HG03457 (cell line): ENCODE data around the gene JAG2.

Source experiments
- ATAC-seq: cut with Tn5 transposase; IDR thresholded peaks from one replicate; pipeline ENCODE4 v1.9.1; 2021; ENCODE audit warnings: moderate number of reproducible peaks; ENCODE audit not compliant: unreplicated experiment

The JAG2 gene

DNA sequence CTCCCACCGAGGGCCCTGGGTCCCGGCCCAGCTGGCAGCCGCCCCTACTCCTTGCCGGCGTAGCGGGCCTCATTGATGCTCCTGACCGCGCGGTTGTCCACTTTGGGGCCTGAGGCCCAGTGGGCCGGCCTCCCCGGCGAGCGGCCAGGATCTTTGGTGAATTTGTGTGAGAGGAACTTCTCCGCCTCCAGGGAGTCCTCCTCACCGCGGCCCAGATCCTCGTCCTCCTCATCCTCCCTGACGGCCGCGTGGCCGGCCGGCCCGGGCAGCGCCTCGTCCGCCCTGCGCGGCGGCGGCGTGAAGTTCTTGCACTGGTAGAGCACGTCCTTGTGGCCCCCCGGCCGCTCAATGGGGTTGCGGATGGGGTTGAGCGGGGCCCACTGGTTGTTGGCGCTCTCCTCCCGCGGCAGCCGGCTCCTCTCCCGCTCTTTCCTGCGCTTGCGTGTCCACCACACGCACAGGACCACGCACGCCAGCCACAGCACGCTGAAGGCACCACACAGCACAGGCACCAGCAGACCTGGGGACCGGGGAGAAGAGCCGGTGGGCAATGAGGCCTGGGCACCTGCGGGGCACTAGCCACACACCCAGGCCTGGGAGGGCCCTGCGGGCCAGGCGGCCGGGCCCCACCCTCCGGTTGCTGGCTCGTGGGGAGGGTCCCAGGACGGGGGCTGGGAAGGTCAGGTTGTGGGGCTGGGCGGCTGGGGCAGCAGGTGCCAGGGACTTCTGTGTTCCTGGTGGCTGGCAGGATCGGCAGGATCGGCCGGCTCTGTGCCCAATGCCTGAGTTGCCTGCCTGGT is 25.7 kb downstream of the JAG2 start:
- no peak for ATAC-seq

DNA sequence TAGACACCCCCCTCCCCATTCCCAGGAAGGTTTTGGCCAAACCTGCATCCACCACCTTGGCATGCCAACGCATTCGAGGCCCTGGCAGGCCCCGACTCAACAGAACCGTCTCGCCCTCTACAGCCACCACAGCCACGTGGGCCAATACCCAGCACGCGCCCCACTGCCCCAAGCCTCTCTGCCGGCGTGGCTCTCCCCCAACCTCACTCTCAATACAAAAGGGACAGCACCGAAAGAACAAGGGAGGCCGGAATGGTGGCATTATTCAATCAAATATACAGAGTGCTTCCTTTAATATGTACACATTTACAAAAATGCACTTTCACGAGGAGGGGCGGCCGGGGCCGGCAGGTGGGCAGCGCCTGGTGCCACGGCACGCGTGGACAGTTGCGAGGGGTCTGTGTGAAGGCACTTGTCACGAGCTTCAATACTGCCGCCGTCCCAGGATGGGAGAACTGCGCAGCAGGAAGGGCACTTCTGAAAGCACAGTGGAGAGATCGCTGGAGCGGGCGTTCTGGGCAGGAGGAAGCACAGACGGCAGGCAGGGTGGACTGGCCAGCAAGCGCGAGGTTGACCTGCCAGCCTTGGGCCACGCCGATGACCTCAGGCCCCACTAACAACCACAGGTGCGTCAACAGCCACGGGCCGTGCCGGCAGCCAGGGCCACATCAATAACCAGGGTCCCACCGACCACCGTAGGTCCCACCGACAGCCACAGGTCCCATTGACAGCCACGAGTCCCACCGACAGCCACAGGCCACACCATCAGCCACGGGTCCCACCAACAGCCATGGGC is 26.9 kb downstream of the JAG2 start:
- ATAC-seq: no peak

DNA sequence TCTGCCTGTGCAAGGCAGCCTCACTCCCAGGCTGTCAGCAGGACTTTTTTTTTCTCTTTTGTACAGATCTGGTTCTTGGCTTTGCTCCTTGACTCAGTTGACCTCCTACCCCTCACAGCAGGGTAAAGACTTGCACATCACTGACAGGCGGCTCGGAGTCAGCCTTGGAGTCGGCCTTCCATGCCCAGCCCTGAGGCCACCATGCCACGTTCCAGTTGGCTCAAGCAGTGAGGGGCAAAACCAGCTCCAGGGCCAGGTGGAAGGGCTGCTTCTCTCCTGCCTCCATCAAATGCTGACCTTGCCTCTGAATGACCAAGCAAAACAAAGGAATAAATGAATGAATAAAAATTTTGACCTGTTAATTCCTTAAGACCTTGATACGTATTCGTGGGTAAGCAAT is 27.6 kb downstream of the JAG2 start:
- no peak for ATAC-seq

DNA sequence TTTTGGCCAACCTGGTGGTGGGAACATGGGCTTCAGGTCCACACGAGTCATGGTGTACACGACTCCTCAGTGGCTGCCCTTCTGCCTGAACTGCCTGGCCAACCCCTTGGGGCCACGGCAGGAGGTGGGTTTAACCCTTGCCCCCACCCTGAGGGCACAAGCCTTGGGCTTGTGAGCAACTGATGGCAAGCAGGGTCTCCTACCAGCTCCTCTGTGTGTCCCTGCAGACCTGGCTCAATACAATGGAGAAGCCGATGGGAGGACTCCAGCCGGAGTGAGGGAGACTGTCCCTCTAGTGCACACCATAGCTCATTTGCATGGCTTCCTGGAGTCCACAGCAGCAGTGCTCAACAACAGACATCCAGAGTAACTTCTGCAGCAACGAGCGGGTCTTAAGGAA is 28.0 kb downstream of the JAG2 start:
- no peak for ATAC-seq

DNA sequence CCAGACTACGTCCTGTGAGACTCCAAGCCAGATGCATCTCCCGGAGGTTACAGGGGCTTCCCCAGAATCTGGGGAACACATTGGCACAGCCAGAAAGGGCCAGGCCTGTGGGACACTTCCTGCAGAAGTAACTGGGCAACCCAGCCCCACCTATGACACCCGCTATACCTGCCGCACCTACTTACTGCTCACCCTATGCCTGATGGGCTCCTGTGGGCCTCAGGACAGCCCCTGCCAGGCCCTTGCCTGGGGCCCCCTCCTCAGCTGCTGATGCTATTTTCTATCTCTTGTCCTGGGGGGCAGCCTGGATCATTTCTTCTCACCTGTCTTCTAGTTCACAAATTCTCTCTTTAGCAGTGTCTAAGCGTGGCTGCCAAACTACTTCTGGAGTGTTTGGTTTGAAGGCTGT is 28.7 kb downstream of the JAG2 start:
- no peak for ATAC-seq

DNA sequence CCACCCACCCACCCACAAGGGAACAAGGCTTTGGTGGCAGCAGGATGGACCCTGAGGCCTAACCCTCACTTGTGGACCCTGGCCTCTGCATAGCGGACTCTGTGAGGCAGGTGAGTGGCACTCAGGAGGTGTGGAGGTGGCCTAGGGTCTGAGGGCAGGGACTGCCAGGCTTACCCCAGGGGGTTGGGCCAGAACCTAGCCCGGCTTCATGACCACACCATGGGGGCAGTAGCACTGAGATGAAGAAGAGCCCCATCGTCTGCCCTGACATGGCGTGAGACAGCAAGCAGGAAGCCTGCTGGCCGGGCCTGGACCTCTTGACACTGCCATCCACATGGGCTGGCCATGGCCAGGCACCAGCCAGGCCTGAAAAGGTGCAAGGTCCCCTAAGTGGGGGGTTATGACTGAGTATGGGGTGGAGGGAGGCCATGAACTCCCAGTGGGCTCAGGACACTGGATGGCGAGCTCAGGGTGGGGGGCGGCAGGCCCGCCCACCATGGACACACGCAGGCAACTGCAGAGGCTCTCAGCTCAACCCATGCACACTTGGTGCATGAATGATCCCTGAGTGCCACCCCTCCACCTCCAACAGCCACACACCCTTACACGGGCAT is 29.3 kb downstream of the JAG2 start:
- no peak for ATAC-seq

DNA sequence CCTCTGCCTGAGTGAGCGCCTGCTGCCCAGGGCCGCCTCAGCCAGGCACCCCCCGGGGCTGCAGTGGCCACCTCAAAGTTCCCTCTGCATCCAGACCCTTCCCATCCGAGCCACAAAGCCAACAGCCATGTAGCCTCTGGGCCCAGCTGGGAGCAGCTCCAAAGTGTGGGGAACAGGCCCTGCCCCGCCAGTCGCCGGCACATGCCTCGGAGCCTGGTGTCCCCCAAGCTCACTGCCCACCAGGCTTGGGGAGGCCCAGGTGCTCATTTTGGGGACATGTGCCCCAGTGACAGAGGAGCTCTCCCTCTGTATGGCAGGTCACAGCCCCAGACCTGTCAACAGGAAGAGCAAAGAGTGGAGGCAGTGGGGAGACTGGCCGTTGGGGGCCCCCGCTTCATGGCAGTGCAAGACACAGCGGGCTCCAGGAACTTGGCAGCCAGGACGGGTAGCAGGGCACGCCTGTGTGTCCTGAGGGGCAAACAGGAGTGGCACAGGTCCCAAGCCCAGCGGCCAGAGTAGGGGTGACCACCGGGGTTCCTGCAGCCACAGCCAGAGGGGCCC is 29.9 kb downstream of the JAG2 start:
- ATAC-seq: no peak

DNA sequence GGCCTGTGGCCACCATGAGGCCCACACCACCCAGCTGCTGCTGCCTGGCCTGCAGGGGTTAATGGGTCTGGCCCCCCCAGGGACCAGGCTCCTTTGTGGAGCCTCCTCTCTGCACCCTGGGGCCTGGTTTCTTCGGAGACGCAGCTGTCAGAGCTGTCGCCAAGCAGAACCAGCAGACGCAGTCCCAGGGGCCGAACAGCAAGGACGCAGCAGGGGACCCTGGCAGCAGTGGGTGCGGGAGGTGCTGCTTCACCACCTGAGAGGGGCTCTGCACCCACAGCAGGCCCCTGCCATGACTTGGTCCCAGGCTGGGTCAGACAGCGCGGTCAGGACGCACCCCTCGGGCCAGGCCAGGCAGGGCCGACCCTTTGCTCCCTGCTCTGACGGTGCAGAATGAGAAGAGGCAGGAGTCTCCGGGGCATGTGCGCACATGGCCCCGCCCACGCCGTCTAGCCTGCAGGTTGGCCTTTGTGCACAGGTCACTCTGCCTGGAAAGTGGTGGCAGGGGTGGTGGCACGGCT is 30.5 kb downstream of the JAG2 start:
- no peak for ATAC-seq

DNA sequence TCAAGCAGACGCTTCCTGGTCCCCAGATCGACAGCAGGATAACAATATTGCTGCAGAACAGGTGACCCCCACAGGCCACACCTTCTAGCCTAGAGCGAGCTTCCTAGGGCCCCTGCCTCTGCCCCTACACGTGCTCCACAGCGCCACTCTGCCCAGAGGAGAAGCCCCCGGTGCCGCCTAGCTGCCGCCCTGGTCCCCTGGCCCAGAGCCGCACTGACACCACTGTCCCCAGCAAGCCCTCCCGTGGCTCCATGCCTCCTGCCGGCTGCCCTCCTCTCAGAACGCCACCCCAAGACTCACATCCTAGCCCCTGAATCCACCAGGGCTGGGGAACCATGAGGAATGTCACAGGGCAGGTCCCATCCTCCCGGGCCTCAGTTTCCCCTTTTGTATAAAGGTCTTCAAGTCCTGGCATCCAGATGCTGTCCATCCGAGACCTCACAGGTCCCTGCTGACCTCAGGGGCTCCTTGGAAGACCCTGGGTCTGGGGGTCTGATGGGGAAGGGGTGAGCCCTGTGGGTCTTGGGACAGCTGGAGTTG is 31.0 kb downstream of the JAG2 start:
- ATAC-seq: no peak

DNA sequence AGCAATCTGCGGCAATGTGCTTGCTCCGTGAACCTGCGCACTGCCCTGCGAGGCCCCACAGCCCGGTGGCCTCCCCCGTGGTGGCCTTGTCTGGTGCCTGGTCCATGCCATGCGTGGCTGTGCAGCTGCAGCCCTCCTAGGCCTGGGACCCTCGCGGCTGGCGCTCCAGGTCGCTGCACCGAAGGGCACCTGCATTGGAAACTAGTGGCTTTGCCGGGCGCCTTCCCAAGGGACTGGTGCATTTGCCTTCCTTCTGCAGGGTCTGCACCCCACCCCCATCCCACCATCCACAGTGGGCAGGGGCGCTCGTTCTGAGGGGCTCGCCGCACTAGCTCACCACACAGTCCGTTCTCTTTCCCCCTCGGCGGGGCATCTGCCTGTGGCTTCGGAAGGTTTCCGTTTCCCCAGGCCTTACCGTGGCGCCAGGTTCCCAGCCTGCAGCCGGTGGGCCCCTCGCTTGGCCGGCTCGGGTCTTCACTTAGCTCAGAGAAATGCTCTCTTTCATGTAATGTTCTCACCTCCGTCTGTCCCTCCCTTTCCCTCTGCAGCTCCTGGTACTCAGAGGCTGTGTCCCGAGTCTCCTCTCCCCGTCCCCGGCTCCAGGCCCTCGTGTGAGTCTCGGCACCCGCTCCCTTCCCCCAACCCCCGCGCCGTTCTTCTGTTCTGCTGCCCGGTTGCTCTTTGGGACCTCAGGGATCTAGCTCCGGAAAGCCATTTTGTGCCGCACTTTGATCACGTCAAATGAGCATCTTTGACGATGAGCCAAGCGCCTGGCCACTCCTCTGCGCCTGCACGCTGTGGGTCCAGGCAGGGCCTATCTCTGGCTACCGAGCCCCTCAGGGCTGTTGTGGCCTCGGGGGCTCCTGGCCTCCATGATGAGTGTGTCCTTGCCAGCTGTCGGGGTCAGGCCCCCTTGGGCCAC is 31.9 kb downstream of the JAG2 start:
- no peak for ATAC-seq

DNA sequence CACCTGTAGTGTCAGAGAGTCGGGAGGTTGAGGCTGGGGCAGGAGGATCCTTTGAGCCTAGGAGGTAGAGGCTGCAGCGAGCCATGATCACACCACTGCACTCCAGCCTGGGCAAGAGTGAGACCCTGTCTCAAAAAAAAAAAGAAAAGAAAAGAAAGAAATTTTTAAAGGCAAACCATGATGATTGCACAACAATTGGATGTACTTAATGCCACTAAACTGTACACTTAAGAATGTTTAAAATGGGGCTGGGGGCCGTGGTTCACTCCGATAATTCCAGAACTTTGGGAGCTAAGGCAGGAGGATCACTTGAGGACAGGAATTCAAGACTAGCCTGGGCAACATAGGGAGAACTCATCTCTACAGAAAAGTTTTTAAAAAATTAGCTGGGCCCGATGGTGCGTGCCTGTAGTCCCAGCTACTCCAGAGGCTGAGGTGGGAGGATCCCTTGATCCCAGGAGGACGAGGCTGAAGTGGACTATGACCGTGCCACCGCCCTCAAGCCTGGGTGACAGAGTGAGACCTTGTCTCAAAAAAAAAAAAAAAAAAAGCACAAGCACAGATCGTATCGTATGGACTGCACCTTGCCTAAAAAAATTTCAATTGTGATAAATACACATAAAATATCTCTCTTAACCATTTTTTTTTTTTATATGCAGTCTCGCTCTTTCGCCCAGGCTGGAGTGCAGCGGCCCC is 32.7 kb downstream of the JAG2 start:
- no peak for ATAC-seq

DNA sequence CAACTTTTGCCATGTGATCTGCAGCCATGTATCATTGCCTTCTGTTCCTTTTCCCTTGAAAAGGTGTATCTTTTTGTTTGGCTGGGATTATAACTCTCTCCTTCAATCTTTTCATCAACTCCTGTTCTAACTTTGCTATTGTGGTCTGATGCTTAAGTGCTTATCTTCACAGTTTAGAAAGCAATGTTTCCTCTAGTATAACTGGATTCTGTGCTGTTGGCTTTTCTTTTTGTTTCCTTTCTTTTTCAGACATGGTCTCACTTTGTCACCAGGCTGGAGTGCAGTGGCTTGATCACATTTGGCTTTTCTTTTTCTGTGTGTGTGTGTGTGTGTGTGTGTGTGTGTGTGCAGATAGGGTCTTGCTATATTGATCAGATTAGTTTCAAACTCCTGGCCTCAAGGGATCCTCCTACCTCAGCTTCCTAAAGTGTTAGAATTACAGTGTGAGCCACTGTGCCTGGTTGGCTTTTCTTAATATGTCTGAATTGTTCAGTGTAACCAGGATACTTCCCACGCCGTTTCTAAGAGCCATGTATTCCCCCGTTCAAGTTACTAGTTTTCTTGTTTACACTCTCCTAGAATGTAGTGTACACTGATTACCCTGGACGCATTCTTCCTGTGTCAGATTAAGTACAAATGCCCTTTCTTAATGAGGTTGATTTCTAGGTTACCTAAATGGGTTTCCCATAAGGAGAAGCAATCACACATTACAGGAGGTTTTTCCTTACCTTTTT is 35.5 kb downstream of the JAG2 start:
- ATAC-seq: no peak

DNA sequence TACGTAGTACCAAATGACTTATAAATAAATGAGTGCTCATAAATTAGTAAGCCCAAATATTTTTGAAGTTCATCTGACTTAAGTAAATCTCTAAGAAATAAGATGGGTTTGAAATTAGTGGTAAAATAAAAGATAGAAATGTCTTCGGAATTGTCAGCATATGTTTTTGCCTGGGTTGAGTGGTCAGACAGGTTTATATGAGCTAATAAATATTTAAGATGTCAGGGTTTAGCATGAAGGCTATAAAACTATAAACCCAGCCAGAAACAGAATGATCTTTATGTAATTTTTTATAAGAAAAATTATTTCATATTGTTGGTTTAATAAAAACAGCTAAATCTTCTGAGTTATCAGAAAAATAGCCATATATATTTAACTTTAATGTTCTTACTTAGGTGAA is 37.3 kb downstream of the JAG2 start:
- no peak for ATAC-seq

DNA sequence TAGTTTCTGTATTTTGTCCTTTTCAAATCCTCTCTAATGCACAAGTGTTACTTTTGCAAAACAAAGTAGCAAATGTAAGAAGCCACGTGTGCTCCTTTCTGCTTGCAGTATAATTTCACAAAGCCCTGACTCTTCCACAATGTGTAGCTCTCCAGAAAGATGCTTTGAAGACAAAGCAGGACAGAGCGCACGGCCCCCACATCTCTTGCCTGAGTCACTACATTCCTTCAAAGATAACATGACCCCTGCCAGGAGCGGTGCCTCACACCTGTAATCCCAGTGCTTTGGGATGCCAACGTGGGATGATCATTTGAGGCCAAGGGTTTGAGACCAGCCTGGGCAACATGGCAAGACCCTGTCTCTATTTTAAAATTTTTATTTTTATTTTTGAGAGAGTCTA is 40.5 kb downstream of the JAG2 start:
- ATAC-seq: no peak

DNA sequence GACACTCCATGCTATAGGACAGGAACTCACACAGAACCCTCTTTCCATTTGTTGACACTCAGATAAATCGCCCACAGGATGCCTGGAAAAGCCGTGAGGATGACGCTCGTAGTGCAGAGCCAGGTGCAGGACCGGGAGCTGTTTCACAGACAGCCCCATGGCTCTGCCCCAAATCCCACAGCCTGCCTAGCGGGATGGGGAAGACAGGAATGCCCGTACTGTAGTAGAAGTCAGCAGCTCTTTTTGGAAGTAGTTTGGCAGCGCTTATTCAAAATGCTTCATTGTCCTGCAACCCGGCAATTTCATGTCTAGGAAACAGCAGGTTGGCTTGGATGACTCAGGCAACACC is 41.6 kb downstream of the JAG2 start:
- ATAC-seq: no peak

DNA sequence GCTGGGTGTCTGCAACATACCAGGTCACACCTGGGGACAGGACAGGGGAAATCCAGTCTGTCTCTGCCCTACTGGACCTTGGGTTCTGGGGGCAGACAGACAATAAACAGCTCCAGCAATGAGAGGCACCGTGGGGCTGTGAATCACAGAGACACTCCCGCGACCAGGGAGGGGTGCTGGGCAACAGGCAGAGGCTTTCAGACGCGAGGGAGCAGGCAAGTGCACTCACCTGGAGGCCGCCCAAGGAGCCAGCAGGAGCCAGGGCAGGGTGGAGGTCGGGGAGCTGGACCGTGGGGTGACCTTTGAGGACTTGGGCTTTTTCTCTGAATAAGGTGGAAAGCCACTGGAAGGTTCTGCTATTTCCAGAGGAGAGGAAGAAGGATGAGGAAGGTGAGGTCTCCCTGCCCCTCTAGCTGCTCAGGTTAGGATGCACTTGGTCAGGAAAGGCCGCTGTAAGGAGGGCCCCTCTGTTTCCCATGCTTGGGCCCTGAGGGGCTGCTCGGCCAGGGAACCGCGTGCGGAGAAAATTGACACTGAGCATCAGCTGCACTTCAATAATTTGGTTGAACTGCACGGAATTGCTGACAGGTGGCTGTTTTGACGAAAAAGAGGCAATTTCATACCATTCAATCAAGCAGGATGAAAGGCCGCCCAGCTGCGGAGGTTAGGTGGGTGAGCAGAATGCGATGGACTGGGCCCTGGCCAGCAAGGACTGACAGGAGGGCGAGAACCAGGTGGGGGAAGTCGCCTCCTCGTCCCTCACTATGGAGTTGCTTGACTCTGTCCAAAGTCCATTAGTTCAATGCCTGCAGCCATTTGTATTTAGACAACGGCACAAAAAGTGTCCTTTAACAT is 42.2 kb downstream of the JAG2 start:
- ATAC-seq: no peak

DNA sequence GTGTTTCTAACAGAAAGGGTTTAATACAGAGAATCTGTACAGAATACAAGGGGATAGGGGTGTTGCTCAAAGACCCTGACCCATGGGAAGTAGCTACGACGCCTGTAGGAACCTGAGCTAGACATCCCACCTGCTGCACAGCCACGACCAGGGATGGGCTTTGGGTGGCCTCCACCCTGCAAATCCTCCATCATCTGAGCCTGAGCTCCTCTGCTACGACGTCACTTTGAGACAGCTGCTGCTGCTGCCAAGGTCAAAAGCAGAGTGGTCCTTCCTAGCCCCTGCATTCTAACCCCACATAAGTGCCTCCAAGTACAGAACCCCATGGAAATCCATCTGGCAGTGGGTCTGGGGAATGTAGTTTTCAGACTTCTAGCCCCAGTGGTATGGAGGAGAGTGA is 43.8 kb downstream of the JAG2 start:
- no peak for ATAC-seq
